Hindlimb muscle (tissue), 1 donor: Measurements from ENCODE around the gene NANS. TPM values are rescaled to one million over a fixed set of nuclear protein-coding genes. Genes with fewer than 3 reads are reported as not detected.
"Not testable (repeated sequence)": the region's sequence is repeated elsewhere in the genome, so short reads cannot be mapped to it uniquely, and the experiment has no call there.

Experiments
- DNase-seq: peaks from one replicate; pipeline ENCODE4 v3.0.0-alpha.2; 2013
- polyA plus RNA-seq: library from polyadenylated mRNA; unstranded; fragments of 120-200 nt; gene quantifications from one replicate; pipeline ENCODE4 v1.2.1, GENCODE V29; 2013; ENCODE audit not compliant: insufficient read length

The NANS gene
- polyA plus RNA-seq, 1 donor = 27.9 TPM

- no peak for DNase-seq
Observed at GRCh38 chr9:98104445-98104881, 47.9 kb downstream of the NANS start.

GRCh38 chr9:98105006-98105405 is 48.5 kb downstream of the NANS start:
- no peak for DNase-seq

- DNase-seq = no peak
Observed at GRCh38 chr9:98107926-98108325, 51.4 kb downstream of the NANS start.

GRCh38 chr9:98108531-98109031 is 52.0 kb downstream of the NANS start:
- DNase-seq = no peak

- DNase-seq = no peak
Observed at GRCh38 chr9:98109052-98109451, 52.5 kb downstream of the NANS start.

- DNase-seq = not testable (repeated sequence)
Observed at GRCh38 chr9:98117097-98117496, 60.6 kb downstream of the NANS start.

- DNase-seq = no peak
Observed at GRCh38 chr9:98117984-98118639, 61.6 kb downstream of the NANS start.

- peak; percentile 15 for DNase-seq
Observed at GRCh38 chr9:98118640-98119601, 62.4 kb downstream of the NANS start, which contains the start of gene TRIM14. Gene TRIM14, minus strand, starts transcription at chr9:98119222. Its CDS starts 34 bp downstream, at chr9:98119188.

GRCh38 chr9:98120476-98120875 is 63.9 kb downstream of the NANS start:
- DNase-seq = no peak

- peak; percentile 61 for DNase-seq
Observed at GRCh38 chr9:98121058-98121457, 64.5 kb downstream of the NANS start.

GRCh38 chr9:98124091-98124490 is 67.6 kb downstream of the NANS start:
- DNase-seq = not testable (repeated sequence)

GRCh38 chr9:98124637-98125426 is 68.3 kb downstream of the NANS start:
- no peak for DNase-seq

- DNase-seq = no peak
Observed at GRCh38 chr9:98127226-98127625, 70.7 kb downstream of the NANS start.

GRCh38 chr9:98128316-98128715 is 71.8 kb downstream of the NANS start:
- no peak for DNase-seq

GRCh38 chr9:98129451-98129881 is 72.9 kb downstream of the NANS start:
- DNase-seq = no peak

- DNase-seq = not testable (repeated sequence)
Observed at GRCh38 chr9:98130060-98130459, 73.5 kb downstream of the NANS start.

GRCh38 chr9:98130576-98131228 is 74.2 kb downstream of the NANS start:
- DNase-seq = no peak

GRCh38 chr9:98132158-98132557 is 75.6 kb downstream of the NANS start:
- no peak for DNase-seq
